ENCODE results near the gene ZNF526. TPM values are rescaled to one million over a fixed set of nuclear protein-coding genes. Genes with fewer than 3 reads are reported as not detected.

Gene ZNF526
- total and polyA plus RNA-seq, 9 of the 15 experiments (the other 6 are each of a cell fraction or from before 2014, with no cell fraction given) = 1.3 to 17.9 (median 6.2) TPM

- no peak for TF ChIP-seq ZFP91 (CRISPR knock-in tag; IDR thresholded peaks at IDR 0.05)
- TF ChIP-seq EGR1 (conservative IDR thresholded peaks at IDR 0.05) = peak; percentile 33
- TF ChIP-seq HMGXB4 (CRISPR knock-in tag; IDR thresholded peaks at IDR 0.05) = peak; percentile 59; the same call in 1 of the 2 replicates
- TF ChIP-seq ZNF263 (CRISPR knock-in tag; IDR thresholded peaks at IDR 0.05; ENCODE audit: borderline replicate concordance) = peak; percentile 36; the same call in 1 of the 2 replicates
- TF ChIP-seq PHF8 (IDR thresholded peaks at IDR 0.05; ENCODE audit: borderline replicate concordance, low read length) = 0 out of 2 replicates have a peak, but pooled peaks have one; percentile 4
- peak in 1 of 2 experiments; percentile 10 for TF ChIP-seq E2F6 (IDR thresholded peaks at IDR 0.05; ENCODE audit: borderline replicate concordance in 1 of 2, extremely low read depth in 1 of 2, insufficient read depth in 1 of 2, insufficient read length in 1 of 2, low read depth in 1 of 2, low read length in 1 of 2, poor library complexity in 1 of 2, severe bottlenecking in 1 of 2)
- no peak for TF ChIP-seq CREBBP (IDR thresholded peaks at IDR 0.05; ENCODE audit: low read depth, low read length)
- peak in 1 of 3 experiments; percentile 11; a peak in 1 of 6 replicates for TF ChIP-seq CTCF (IDR thresholded peaks at IDR 0.05 in 2 of 3, conservative IDR thresholded peaks at IDR 0.05 in 1 of 3; ENCODE audit: insufficient read depth in 2 of 3, low read depth in 1 of 3, low read length in 3 of 3)
- TF ChIP-seq YY1 (IDR thresholded peaks at IDR 0.05; ENCODE audit: borderline replicate concordance in 1 of 3, control insufficient read depth in 1 of 3, extremely low read depth in 1 of 3, insufficient read depth in 3 of 3, insufficient read length in 1 of 3, insufficient replicate concordance in 2 of 3, low read depth in 1 of 3, low read length in 2 of 3) = peak in 1 of 3 experiments; percentile 33
- peak; percentile 26; the same call in 1 of the 2 replicates for TF ChIP-seq BHLHE40 (IDR thresholded peaks at IDR 0.05; ENCODE audit: low read length)
- peak in 1 of 2 experiments; percentile 37; a peak in 1 of 4 replicates for TF ChIP-seq KDM1A (IDR thresholded peaks at IDR 0.05)
- no peak for TF ChIP-seq SREBF1 (IDR thresholded peaks at IDR 0.05; ENCODE audit: borderline replicate concordance, low read depth, low read length)
- peak; percentile 28; the same call in 1 of the 2 replicates for TF ChIP-seq BCOR (IDR thresholded peaks at IDR 0.05)
- TF ChIP-seq RNF2 (IDR thresholded peaks at IDR 0.05) = 0 out of 2 replicates have a peak, but pooled peaks have one; percentile 62
- TF ChIP-seq MAX (CRISPR knock-in tag; IDR thresholded peaks at IDR 0.05) = no peak; the same call in none of the 2 replicates
- TF ChIP-seq CBX5 (IDR thresholded peaks at IDR 0.05; ENCODE audit: borderline replicate concordance, low read depth) = no peak
- no peak for TF ChIP-seq MXI1 (IDR thresholded peaks at IDR 0.05; ENCODE audit: low read depth, low read length)
- 0 out of 2 replicates have a peak, but pooled peaks have one; percentile 43 for TF ChIP-seq SUPT5H (IDR thresholded peaks at IDR 0.05)
- no peak for TF ChIP-seq ZNF143 (CRISPR knock-in tag; IDR thresholded peaks at IDR 0.05)
Measured at GRCh38 chr19:42254089-42254849, 34.2 kb downstream of the ZNF526 start (continued).

All from K562 (cell line).